ENCODE results near the gene PPP3R1.

GRCh38 chr2:68196120-68196716 lies 56.1 kb downstream of the PPP3R1 start:
- peak; percentile 77 for TF ChIP-seq CTCF (IDR thresholded peaks at IDR 0.05; ENCODE audit: low read length)
- no peak for TF ChIP-seq EZH2 (IDR thresholded peaks at IDR 0.05; ENCODE audit: borderline replicate concordance, low read length)

Data from OCI-LY1 (cell line).